ENCODE results near the gene MON1A. TPM values are rescaled to one million over a fixed set of nuclear protein-coding genes. Genes with fewer than 3 reads are reported as not detected.

The MON1A gene
- total RNA-seq, 1 donor: 13.5 TPM

Small RNAs within 50 kb of the gene (small RNA-seq; reads per million reads assigned to genes)
- gene RN7SL217P: not detected

Other genes starting within 250 kb of the MON1A start
- gene MST1, start 240.3 kb downstream of the MON1A start, total RNA-seq: 6.7 TPM
- gene RNF123, start 240.3 kb downstream of the MON1A start, total RNA-seq: 37.4 TPM
- 17.5 TPM for gene AMIGO3, start 210.1 kb downstream of the MON1A start, total RNA-seq
- gene GMPPB, start 205.9 kb downstream of the MON1A start, total RNA-seq: 24.0 TPM
- gene IP6K1, start 143.3 kb downstream of the MON1A start, total RNA-seq: 82.4 TPM
- gene CDHR4, start 129.9 kb downstream of the MON1A start, total RNA-seq: 0.27 TPM
- gene INKA1, start 126.5 kb downstream of the MON1A start, total RNA-seq: 78.4 TPM
- gene UBA7, start 115.9 kb downstream of the MON1A start, total RNA-seq: 341 TPM
- gene TRAIP, start 73.2 kb downstream of the MON1A start, total RNA-seq: 2.7 TPM
- 1.3 TPM for gene CAMKV, start 59.9 kb downstream of the MON1A start, total RNA-seq
- 1.1 TPM for gene MST1R, start 25.9 kb downstream of the MON1A start, total RNA-seq
- 23.4 TPM for gene RBM6, start 10.3 kb upstream of the MON1A start, total RNA-seq
- gene RBM5, start 159.1 kb upstream of the MON1A start, total RNA-seq: 267 TPM
- 1.1 TPM for gene SEMA3F, start 225.5 kb upstream of the MON1A start, total RNA-seq